ENCODE measurements around the gene MIGA2.

MIGA2 gene

GRCh38 chr9:129036923-129037766 lies 719 bp downstream of the MIGA2 start:
- Mint-ChIP-seq H3K36me3 (ENCODE audit: low read depth) (no peaks in the 10 kb centered on the region), H3K4me1 (peaks cover 23% of the 10 kb centered on the region), H3K9me3 (no peaks in the 10 kb centered on the region), H3K27ac (peak overlapping the region in 1 of 3 experiments; percentile 92), H3K4me3 (peak overlapping the region; percentile 90 to 94 (median 91)), H3K27me3 (ENCODE audit: low read depth) (no peaks in the 10 kb centered on the region)
- TF ChIP-seq CTCF (IDR thresholded peaks at IDR 0.05; ENCODE audit: unreplicated experiment in 3 of 3) = no peak

GRCh38 chr9:129037767-129038098 lies 1.3 kb downstream of the MIGA2 start:
- peaks cover 5% of the 10 kb centered on the region for H3K36me3 Mint-ChIP-seq (ENCODE audit: low read depth)

DNA sequence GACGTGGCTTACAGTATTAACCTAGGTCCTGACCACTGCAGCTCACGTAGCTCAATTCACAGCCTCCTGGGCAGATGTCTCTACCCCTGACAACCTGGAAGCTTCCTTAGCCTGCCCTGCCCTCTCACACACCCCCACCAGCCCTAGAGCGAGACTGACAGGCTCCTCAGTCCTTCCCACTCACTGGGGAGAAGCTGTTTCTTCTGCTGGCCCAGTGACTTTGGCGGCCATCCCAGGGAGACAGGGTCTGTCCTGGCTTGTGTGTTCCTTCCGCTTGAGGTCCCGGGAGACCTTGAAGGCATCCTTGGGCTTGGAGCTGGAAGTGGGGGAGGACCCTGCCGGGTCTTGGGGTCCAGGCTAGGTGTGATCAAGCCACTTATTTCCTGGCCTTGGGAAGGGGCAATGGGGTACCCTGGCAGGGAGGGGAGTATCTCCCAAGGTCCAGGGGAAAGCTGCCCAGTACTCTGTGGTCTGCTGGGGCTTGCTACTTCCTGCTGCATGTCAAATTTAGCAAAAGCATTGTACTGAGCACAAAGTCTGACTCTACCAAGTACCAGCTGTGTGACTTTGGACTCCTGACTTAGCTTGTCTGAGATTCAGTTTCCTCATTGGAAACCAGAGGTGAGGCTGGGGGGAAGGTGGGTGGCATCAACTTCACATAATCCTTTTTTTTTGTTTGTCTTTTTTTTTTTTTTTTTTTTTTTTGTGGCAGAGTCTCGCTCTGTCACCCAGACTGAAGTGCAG lies 1.9 kb downstream of the MIGA2 start:
- Mint-ChIP-seq H3K9me3 (no peaks in the 10 kb centered on the region), H3K4me3 (peak overlapping the region; percentile 90 to 94 (median 91)), H3K27me3 (ENCODE audit: low read depth) (no peaks in the 10 kb centered on the region), H3K4me1 (peaks cover 23% of the 10 kb centered on the region), H3K27ac (no peak overlapping the region), H3K36me3 (ENCODE audit: low read depth) (peaks cover 5% of the 10 kb centered on the region)
- no peak for TF ChIP-seq CTCF (IDR thresholded peaks at IDR 0.05; ENCODE audit: unreplicated experiment in 3 of 3)

More at GRCh38 chr9:129037767-129038098, 1.3 kb downstream of the MIGA2 start:
- peaks cover 23% of the 10 kb centered on the region for H3K4me1 Mint-ChIP-seq
- no peaks in the 10 kb centered on the region for H3K27me3 Mint-ChIP-seq (ENCODE audit: low read depth)
- no peak overlapping the region for H3K27ac Mint-ChIP-seq
- H3K9me3 Mint-ChIP-seq = no peaks in the 10 kb centered on the region
- no peak for TF ChIP-seq CTCF (IDR thresholded peaks at IDR 0.05; ENCODE audit: unreplicated experiment in 3 of 3)
- H3K4me3 Mint-ChIP-seq = peak overlapping the region; percentile 90 to 94 (median 91)

- Mint-ChIP-seq H3K36me3 (ENCODE audit: low read depth) (peaks cover 10% of the 10 kb centered on the region), H3K9me3 (no peaks in the 10 kb centered on the region)
Observed at GRCh38 chr9:129040113-129040643, 3.8 kb downstream of the MIGA2 start.

DNA sequence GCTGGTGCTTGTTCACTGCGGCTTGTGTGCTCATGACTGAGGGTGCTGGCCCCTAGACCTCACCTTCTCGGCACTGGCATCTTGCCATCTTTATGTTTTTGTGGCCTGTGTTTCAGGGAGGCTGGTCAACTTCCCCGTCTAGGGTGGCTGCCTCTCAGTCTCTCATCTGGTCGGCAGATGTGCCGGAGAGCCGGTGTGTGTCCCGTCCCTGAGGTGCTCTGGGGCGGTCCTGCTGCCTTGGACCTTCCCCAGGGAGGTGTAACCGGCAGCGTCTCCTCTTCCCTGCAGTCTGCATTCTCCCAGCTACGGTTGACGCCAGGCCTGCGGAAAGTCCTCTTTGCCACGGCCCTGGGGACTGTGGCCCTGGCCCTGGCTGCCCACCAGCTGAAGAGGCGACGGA lies 5.6 kb downstream of the MIGA2 start:
- peaks cover 12% of the 10 kb centered on the region for H3K4me1 Mint-ChIP-seq

More at GRCh38 chr9:129040113-129040643, 3.8 kb downstream of the MIGA2 start:
- TF ChIP-seq CTCF (IDR thresholded peaks at IDR 0.05; ENCODE audit: unreplicated experiment in 3 of 3) = no peak
- Mint-ChIP-seq H3K4me1 (peaks cover 23% of the 10 kb centered on the region), H3K27me3 (ENCODE audit: low read depth) (no peaks in the 10 kb centered on the region), H3K27ac (no peak overlapping the region), H3K4me3 (peak overlapping the region; percentile 13 to 65 (median 49))

More for the DNA sequence above, 5.6 kb downstream of the MIGA2 start:
- Mint-ChIP-seq H3K9me3 (no peaks in the 10 kb centered on the region), H3K4me3 (no peak overlapping the region), H3K36me3 (ENCODE audit: low read depth) (peaks cover 14% of the 10 kb centered on the region), H3K27me3 (ENCODE audit: low read depth) (no peaks in the 10 kb centered on the region), H3K27ac (no peak overlapping the region)
- TF ChIP-seq CTCF (IDR thresholded peaks at IDR 0.05; ENCODE audit: unreplicated experiment in 3 of 3) = no peak
